Transverse colon (tissue), 4 donors: ENCODE data around the gene UQCRH. TPM values are rescaled to one million over a fixed set of nuclear protein-coding genes. Genes with fewer than 3 reads are reported as not detected.
"Not testable (repeated sequence)": the region's sequence is repeated elsewhere in the genome, so short reads cannot be mapped to it uniquely, and the experiment has no call there.

ENCODE experiments used
- DNase-seq: peaks from one replicate; pipeline ENCODE4 v3.0.0-alpha.2; 2019
- H3K27ac ChIP-seq, 4 donors: fragments of 200-600 bp; sonication (generic); 2 replicates each; pipeline ENCODE4 v1.5.1; 2016 to 2018; ENCODE audit warnings: inconsistent platforms in 4 of 4
- H3K27me3 ChIP-seq: fragments of 200-600 bp; sonication (generic); 2 replicates; pipeline ENCODE4 v1.5.1; 2017; ENCODE audit warnings: inconsistent platforms
- H3K36me3 ChIP-seq, 4 donors: fragments of 200-600 bp; sonication (generic); 2 replicates each; pipeline ENCODE4 v1.5.1; 2017 to 2019; ENCODE audit warnings: inconsistent platforms in 4 of 4
- H3K4me1 ChIP-seq, 4 donors: fragments of 200-600 bp; sonication (generic); 2 replicates each; pipeline ENCODE4 v1.5.1; 2017 to 2020; ENCODE audit warnings: inconsistent platforms in 4 of 4
- H3K4me3 ChIP-seq, 4 donors: fragments of 200-600 bp; sonication (generic); 1 replicate in 1 of 4; 2 replicates in 3 of 4; pipeline versions ENCODE4 v1.5.1 to v1.6.1; 2017 to 2019; ENCODE audit warnings: inconsistent platforms in 4 of 4
- H3K9me3 ChIP-seq, 2 donors: fragments of 200-600 bp; sonication (generic); 2 replicates each; pipeline ENCODE4 v1.5.1; 2017 to 2019; ENCODE audit warnings: inconsistent platforms in 2 of 2
- EP300 ChIP-seq: sonication (generic); formaldehyde crosslinking; IDR thresholded peaks from one replicate; pipeline ENCODE4 v1.6.1; 2017; ENCODE audit warnings: antibody characterized with exemption, low read depth
- POLR2A ChIP-seq: fragments of 450-650 bp; IDR thresholded peaks from one replicate; pipeline ENCODE4 v1.6.1; 2016; ENCODE audit warnings: antibody characterized with exemption, mild to moderate bottlenecking, moderate library complexity
- POLR2AphosphoS5 ChIP-seq, 3 donors: sonication (generic); formaldehyde crosslinking; IDR thresholded peaks; one replicate each; pipeline ENCODE4 v1.6.1; 2016; ENCODE audit warnings: antibody characterized with exemption in 3 of 3
- WGBS, 2 donors: methylation state at CpG; one replicate each; pipeline ENCODE4 v1.1.5; 2018; ENCODE audit warnings: low coverage in 1 of 2; 5-methylcytosine and 5-hydroxymethylcytosine counted together
- in situ Hi-C, 4 donors: fragments of 200-750 bp; cut with MboI; loops; one replicate each; pipeline versions ENCODE4 v1.15.0 to v1.15.1; 2017; ENCODE audit warnings: low sequenced_read_pairs in 3 of 4, low pct_ligation_motif_present in 1 of 4, low pct_unique_long_range_greater_than_20kb in 1 of 4
- intact Hi-C: fragments of 100-400 bp; cut with DNase I; formaldehyde crosslinking; loops from one replicate; pipeline ENCODE4 v1.15.1; 2023; ENCODE audit warnings: low total_unique reads
- total RNA-seq, 4 donors: library from RNA; depleted of rRNA; stranded (reverse); fragments of >200 nt; gene quantifications; one replicate each; pipeline ENCODE4 v1.1.0, GENCODE V29; 2016
- TF ChIP-seq, protein P1 (sequence below), 5 experiments: fragments of 200-600 bp in 3 of 5; fragments of 450-650 bp in 2 of 5; sonication (generic) in 3 of 5; IDR thresholded peaks; 1 replicate in 2 of 5; 2 replicates in 3 of 5; pipeline ENCODE4 v1.5.1; 2016 to 2017; ENCODE audit warnings: antibody characterized with exemption in 5 of 5, inconsistent platforms in 3 of 5, mild to moderate bottlenecking in 2 of 5, moderate library complexity in 1 of 5

The UQCRH gene
- total RNA-seq, 4 donors from 2014 or later = 108 to 575 (median 330) TPM

DNA sequence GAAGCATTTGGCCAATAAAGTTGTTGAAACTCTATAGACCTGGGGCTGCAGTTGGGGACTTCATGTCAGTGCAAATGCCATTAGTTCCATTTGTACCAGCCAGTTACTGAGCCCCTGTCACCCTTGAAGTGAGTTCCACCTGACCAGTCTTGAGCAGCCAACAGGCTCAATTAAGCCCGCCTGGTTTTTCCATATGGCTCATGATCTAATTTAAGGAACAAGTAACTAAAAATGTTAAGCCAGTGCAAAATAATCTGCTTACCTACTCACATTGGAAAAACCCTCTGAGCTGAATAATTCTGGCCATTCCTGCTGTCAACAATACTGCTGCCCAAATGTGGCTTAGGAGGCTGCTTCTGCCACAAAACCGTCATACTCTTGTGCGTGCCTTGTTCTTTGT lies 58.7 kb downstream of the UQCRH start:
- H3K4me3 ChIP-seq = no peak overlapping the region
- intact Hi-C loops (no loop called here), in situ Hi-C loops (no loop called here)
- H3K36me3 ChIP-seq = peaks cover 0 to 59% (median 27%) of the 10 kb centered on the region in 4 donors
- H3K4me1 ChIP-seq = no peaks in the 10 kb centered on the region
- no peak overlapping the region for H3K27ac ChIP-seq
- TF ChIP-seq, protein P1, sequence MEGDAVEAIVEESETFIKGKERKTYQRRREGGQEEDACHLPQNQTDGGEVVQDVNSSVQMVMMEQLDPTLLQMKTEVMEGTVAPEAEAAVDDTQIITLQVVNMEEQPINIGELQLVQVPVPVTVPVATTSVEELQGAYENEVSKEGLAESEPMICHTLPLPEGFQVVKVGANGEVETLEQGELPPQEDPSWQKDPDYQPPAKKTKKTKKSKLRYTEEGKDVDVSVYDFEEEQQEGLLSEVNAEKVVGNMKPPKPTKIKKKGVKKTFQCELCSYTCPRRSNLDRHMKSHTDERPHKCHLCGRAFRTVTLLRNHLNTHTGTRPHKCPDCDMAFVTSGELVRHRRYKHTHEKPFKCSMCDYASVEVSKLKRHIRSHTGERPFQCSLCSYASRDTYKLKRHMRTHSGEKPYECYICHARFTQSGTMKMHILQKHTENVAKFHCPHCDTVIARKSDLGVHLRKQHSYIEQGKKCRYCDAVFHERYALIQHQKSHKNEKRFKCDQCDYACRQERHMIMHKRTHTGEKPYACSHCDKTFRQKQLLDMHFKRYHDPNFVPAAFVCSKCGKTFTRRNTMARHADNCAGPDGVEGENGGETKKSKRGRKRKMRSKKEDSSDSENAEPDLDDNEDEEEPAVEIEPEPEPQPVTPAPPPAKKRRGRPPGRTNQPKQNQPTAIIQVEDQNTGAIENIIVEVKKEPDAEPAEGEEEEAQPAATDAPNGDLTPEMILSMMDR (IDR thresholded peaks at IDR 0.05) = no peak
- TF ChIP-seq POLR2A (no peak), POLR2AphosphoS5 (IDR thresholded peaks at IDR 0.05) (no peak), EP300 (no peak)
- no peaks in the 10 kb centered on the region for H3K9me3 ChIP-seq
- 92% methylated on average over 3 of the region's 3 CpGs; no CpG with 5 or more reads in 1 of the 2 donors for WGBS, 2 donors
- no peak for DNase-seq
- no peaks in the 10 kb centered on the region for H3K27me3 ChIP-seq

DNA sequence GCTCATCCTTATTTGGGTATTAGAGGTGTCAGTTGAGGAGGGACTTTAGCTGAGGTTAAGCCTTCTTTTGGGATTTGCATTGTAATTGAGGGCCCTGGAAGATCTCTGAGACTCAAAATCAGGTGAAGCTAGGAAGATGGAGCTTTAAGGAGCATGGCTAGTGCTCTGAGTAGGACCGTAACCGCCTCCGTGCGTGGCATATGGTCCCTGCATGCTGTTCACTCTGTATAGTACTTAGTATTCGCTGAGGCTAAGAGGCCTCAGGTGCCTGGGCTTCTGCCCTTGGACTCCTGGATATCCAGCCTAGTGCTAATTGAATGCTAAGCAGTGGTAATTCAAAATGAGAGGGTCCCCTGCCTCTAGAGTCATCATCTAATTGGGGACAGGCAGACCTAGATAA lies 59.6 kb downstream of the UQCRH start:
- in situ Hi-C loops = no loop called here
- WGBS, 2 donors = 97% methylated on average over 5 of the region's 5 CpGs; no CpG with 5 or more reads in 1 of the 2 donors
- TF ChIP-seq, protein P1 (IDR thresholded peaks at IDR 0.05) = no peak
- no peak for TF ChIP-seq POLR2AphosphoS5 (IDR thresholded peaks at IDR 0.05)
- no peak for TF ChIP-seq EP300
- TF ChIP-seq POLR2A = no peak
- H3K9me3 ChIP-seq = no peaks in the 10 kb centered on the region
- intact Hi-C loops = no loop called here
- no peak overlapping the region for H3K27ac ChIP-seq
- H3K4me1 ChIP-seq = no peaks in the 10 kb centered on the region
- H3K4me3 ChIP-seq = no peak overlapping the region
- no peak for DNase-seq
- peaks cover 0 to 49% (median 23%) of the 10 kb centered on the region in 4 donors for H3K36me3 ChIP-seq
- no peaks in the 10 kb centered on the region for H3K27me3 ChIP-seq

DNA sequence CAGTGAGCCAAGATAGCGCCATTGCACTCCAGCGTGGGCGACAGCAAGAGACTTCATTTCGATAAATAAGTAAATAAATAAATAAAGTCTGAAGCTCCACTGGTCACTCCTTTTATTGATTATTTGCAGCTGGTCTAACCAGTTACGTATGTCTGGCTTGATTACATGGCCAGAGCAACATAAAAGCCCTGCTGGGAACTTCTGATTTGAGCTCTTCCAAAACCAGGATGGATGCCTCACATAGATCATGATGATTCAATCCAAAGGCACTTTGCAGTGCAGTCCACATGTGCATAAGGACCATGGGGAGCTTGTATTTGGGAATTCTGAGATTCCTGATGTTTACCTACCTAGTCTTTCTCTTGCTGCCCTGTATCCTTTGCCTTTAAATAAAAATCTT lies 61.1 kb downstream of the UQCRH start:
- DNase-seq = no peak
- peaks cover 0 to 39% (median 19%) of the 10 kb centered on the region in 4 donors for H3K36me3 ChIP-seq
- no peaks in the 10 kb centered on the region for H3K4me1 ChIP-seq
- H3K27ac ChIP-seq = no peak overlapping the region
- in situ Hi-C loops (no loop called here), intact Hi-C loops (no loop called here)
- no peaks in the 10 kb centered on the region for H3K27me3 ChIP-seq
- no peak for TF ChIP-seq EP300
- no peak for TF ChIP-seq POLR2AphosphoS5 (IDR thresholded peaks at IDR 0.05)
- TF ChIP-seq, protein P1 (IDR thresholded peaks at IDR 0.05) = no peak
- TF ChIP-seq POLR2A = no peak
- no peak overlapping the region for H3K4me3 ChIP-seq
- H3K9me3 ChIP-seq = no peaks in the 10 kb centered on the region
- 88 to 95% methylated on average over 5 of the region's 5 CpGs for WGBS, 2 donors

DNA sequence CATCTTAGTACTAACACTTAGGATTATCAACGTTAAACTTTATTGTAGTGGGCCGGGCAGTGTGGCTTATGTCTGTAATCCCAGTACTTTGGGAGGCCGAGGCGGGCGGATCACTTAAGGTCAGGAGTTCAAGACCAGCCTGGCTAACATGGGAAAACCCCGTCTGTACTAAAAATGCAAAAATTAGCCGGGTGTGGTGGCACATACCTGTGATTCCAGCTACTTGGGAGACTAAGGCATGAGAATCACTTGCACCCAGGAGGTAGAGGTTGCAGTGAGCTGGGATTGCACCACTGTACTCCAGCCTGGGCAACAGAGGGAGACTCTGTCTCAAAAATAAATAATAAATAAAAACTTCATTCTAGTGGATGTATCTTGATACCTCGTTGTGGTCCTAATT lies 62.3 kb downstream of the UQCRH start:
- DNase-seq, intact Hi-C loops, H3K4me3 ChIP-seq, H3K27ac ChIP-seq, H3K27me3 ChIP-seq, in situ Hi-C loops, H3K9me3 ChIP-seq, H3K4me1 ChIP-seq: not testable (repeated sequence)
- peaks cover 0 to 32% (median 16%) of the 10 kb centered on the region in 4 donors for H3K36me3 ChIP-seq
- WGBS, 2 donors = 87 to 92% methylated on average over 6 to 8 of the region's 8 CpGs

Other genes with a start within 250 kb of the UQCRH start
- gene PIK3R3, start 171.1 kb upstream of the UQCRH start, total RNA-seq = 1 to 10 TPM; 3.0 to 5.9 (median 4.7) TPM
- gene TSPAN1, start 128.6 kb upstream of the UQCRH start, total RNA-seq = 1,000 to 10,000 TPM in 2 of 4 donors, 100 to 1,000 TPM in 2; 228 to 1,657 (median 1,038) TPM
- not detected for gene P3R3URF, start 127.2 kb upstream of the UQCRH start, total RNA-seq
- gene POMGNT1, start 105.3 kb upstream of the UQCRH start, total RNA-seq = 10 to 100 TPM; 13.3 to 35.5 (median 27.6) TPM
- gene LURAP1, start 100.4 kb upstream of the UQCRH start, total RNA-seq = 1 to 10 TPM in 3 of 4 donors, not detected in 1; 1.9 to 7.0 (median 2.3) TPM
- gene RAD54L, start 55.9 kb upstream of the UQCRH start, total RNA-seq = 10 to 100 TPM in 1 of 4 donors, 1 to 10 TPM in 3; 1.3 to 69.9 (median 3.6) TPM
- 10 to 100 TPM; 43.4 to 64.3 (median 60.5) TPM for gene LRRC41, start 82 bp upstream of the UQCRH start, total RNA-seq
- 10 to 100 TPM in 2 of 4 donors, 1 to 10 TPM in 2; 5.6 to 19.7 (median 12.9) TPM for gene NSUN4, start 37.1 kb downstream of the UQCRH start, total RNA-seq
- gene FAAH, start 90.6 kb downstream of the UQCRH start, total RNA-seq = 100 to 1,000 TPM in 2 of 4 donors, 10 to 100 TPM in 2; 90.8 to 349 (median 141) TPM
- not detected for gene DMBX1, start 186.1 kb downstream of the UQCRH start, total RNA-seq
- not detected for gene KNCN, start 247.9 kb downstream of the UQCRH start, total RNA-seq